GM12864 (cell line): Measurements from ENCODE around the gene GALNTL6.

ENCODE experiments used
- DNase-seq: peaks from one replicate; pipeline ENCODE4 v3.0.0-alpha.2; 2011; ENCODE audit warnings: low read depth
- H3K4me3 ChIP-seq: 2 replicates; pipeline ENCODE4 v1.5.1; 2011; ENCODE audit warnings: mild to moderate bottlenecking, low read depth, low read length, control low read depth
- TF ChIP-seq, protein P1 (sequence below): IDR thresholded peaks from 2 replicates; pipeline ENCODE4 v1.5.1; 2011; ENCODE audit warnings: low read depth, mild to moderate bottlenecking, moderate library complexity, low read length, control low read depth, inconsistent platforms; ENCODE audit errors: missing control alignments

Gene GALNTL6

DNA sequence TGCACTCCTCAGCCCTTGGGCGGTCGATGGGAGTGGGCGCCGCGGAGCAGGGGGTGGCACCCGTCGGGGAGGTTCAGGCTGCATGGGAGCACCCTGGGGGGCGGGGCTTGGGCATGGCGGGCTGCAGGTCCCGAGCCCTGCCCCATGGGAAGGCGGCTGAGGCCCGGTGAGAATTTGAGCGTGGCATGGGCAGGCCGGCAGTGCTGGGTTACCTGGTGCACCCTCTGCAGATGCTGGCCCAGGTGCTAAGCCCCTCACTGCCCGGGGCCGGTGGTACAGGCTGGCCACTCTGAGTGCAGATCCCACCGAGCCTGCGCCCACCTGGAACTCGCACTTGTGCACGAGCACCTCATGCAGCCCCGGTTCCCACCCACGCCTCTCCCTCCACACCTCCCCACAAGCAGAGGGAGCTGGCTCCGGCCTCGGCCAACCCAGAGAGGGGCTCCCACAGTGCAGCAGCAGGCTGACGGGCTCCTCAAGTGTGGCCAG lies 556.3 kb downstream of the GALNTL6 start:
- TF ChIP-seq, protein P1, sequence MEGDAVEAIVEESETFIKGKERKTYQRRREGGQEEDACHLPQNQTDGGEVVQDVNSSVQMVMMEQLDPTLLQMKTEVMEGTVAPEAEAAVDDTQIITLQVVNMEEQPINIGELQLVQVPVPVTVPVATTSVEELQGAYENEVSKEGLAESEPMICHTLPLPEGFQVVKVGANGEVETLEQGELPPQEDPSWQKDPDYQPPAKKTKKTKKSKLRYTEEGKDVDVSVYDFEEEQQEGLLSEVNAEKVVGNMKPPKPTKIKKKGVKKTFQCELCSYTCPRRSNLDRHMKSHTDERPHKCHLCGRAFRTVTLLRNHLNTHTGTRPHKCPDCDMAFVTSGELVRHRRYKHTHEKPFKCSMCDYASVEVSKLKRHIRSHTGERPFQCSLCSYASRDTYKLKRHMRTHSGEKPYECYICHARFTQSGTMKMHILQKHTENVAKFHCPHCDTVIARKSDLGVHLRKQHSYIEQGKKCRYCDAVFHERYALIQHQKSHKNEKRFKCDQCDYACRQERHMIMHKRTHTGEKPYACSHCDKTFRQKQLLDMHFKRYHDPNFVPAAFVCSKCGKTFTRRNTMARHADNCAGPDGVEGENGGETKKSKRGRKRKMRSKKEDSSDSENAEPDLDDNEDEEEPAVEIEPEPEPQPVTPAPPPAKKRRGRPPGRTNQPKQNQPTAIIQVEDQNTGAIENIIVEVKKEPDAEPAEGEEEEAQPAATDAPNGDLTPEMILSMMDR: no peak
- no peak overlapping the region for H3K4me3 ChIP-seq
- no peak for DNase-seq

DNA sequence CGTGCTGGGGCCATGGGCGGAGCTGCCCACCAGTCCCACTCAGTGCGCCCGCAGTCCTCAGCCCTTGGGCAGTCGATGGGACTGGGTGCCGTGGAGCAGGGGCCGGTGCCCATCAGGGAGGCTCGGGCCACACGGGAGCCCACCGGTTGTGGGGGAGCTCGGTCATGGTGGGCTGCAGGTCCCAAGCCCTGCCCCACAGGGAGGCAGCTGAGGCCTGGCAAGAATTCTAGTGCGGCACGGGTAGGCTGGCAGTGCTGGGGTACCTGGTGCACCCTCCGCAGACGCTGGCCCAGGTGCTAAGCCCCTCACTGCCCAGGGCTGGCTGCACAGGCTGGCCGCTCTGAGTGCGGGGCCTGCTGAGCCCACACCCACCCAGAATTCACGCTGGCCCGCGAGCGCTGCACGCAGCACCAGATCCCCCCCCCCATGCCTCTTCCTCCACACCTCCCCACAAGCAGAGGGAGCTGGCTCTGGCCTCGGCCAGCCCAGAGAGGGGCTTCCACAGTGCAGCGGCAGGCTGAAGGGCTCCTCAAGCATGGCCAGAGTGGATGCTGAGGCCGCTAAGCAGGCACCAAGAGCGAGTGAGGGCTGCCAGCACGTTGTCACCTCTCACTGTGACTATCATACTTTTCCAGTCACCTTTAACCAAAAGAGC lies 564.4 kb downstream of the GALNTL6 start:
- TF ChIP-seq, protein P1: no peak

GRCh38 chr4:172379834-172380233 lies 566.6 kb downstream of the GALNTL6 start:
- DNase-seq: no peak

More for the DNA sequence above, 564.4 kb downstream of the GALNTL6 start:
- H3K4me3 ChIP-seq: no peak overlapping the region
- no peak for DNase-seq

DNA sequence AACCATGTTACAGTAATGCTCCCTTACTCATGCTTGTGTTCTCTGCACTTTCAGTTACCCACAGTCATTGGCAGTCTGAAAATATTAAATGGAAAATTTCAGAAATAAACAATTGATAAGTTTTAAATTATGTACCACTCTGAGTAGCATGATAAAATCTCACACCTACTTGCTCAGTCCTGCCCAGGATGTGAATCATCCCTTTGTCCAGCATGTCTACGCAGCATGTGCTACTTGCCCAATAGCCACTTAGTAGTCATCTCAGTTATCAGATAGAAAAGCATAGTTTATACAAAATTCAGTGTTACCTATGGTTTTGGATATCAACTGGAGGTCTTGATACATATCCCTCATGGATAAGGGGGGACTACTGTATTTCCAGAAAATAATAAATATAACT lies 577.1 kb downstream of the GALNTL6 start:
- TF ChIP-seq, protein P1: no peak
- no peak for DNase-seq
- no peak overlapping the region for H3K4me3 ChIP-seq

More at GRCh38 chr4:172379834-172380233, 566.6 kb downstream of the GALNTL6 start:
- TF ChIP-seq, protein P1: no peak
- H3K4me3 ChIP-seq: no peak overlapping the region

GRCh38 chr4:172392741-172393140 lies 579.5 kb downstream of the GALNTL6 start:
- no peak overlapping the region for H3K4me3 ChIP-seq
- DNase-seq: no peak
- TF ChIP-seq, protein P1: no peak

DNA sequence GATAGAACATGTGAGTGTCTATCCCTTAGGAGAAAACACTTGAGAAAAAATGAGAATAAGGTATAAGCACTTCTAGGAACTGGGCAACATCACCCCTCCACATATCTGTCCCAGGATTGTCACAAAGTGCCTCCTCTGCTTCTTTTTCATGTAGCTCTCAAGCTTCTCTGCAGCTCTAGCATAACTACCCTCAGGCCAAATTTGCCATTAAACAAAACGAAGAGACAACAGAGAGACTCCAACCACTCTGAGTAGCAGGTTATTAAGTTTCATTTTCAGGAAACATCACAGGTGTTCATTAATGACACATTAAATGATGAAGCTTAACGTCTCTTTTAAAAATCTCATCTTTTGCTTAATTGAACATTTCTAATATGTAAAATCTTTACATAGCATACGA lies 580.0 kb downstream of the GALNTL6 start:
- TF ChIP-seq, protein P1: no peak
- DNase-seq: no peak

DNA sequence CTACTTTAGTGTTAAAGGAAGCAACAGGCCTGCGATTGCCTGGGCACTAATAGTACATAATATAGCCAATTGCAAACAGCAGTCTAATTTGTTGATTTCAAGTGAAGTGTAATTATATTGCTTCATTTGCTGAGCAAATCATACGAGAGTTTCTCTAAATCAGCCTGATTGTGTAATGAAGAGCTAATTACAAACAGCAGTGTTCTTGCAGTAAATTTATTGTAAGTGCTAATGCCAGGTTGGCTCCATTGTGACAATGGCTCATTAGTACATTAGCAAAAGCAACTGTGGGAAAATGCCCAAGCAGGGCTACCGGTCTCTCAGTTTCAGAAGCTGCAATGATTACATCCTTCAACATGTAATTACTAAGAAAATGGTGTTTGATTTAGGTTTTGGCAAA lies 591.5 kb downstream of the GALNTL6 start:
- no peak for DNase-seq
- H3K4me3 ChIP-seq: no peak overlapping the region
- TF ChIP-seq, protein P1: no peak

More for the DNA sequence above, 580.0 kb downstream of the GALNTL6 start:
- no peak overlapping the region for H3K4me3 ChIP-seq
